ENCODE data around the gene ZFHX3. TPM values are rescaled to one million over a fixed set of nuclear protein-coding genes. Genes with fewer than 3 reads are reported as not detected.

The ZFHX3 gene
- total and polyA plus RNA-seq, 2 donors (not counting 1 experiment from before 2014, with no cell fraction given), result 0.54 to 6.6 TPM

- Histone ChIP-seq H3K9me3 (ENCODE audit: control extremely low read depth in 1 of 3, control insufficient read depth in 2 of 3, insufficient read depth in 1 of 3, low read length in 2 of 3) (no peaks in the 10 kb centered on the region), H3K4me1 (ENCODE audit: control insufficient read depth in 2 of 2, insufficient read depth in 2 of 2, low read length in 2 of 2) (peaks cover 0 to 10% of the 10 kb centered on the region in 2 donors), H3K27ac (ENCODE audit: low read length in 2 of 2) (no peak overlapping the region), H3K4me2 (replicated peaks; ENCODE audit: low read depth, low read length, poor library complexity, severe bottlenecking) (no peak overlapping the region), H3K36me3 (replicated peaks in 1 of 2; ENCODE audit: control extremely low read depth in 1 of 2, control insufficient read depth in 1 of 2, extremely low read depth in 1 of 2, insufficient read depth in 2 of 2, low read length in 1 of 2) (no peaks in the 10 kb centered on the region), H3K27me3 (replicated peaks in 1 of 4; ENCODE audit: control extremely low read depth in 1 of 4, control insufficient read depth in 3 of 4, insufficient read depth in 4 of 4, low read length in 3 of 4) (no peaks in the 10 kb centered on the region), H3K4me3 (ENCODE audit: control extremely low read depth in 1 of 5, extremely low read depth in 1 of 5, insufficient read depth in 1 of 5, low read depth in 2 of 5, low read length in 4 of 5) (no peak overlapping the region), H3K9ac (ENCODE audit: low read length) (no peak overlapping the region), H2AFZ (ENCODE audit: insufficient read depth, low read depth, low read length, poor library complexity, severe bottlenecking) (no peak overlapping the region), H4K20me1 (ENCODE audit: control insufficient read depth, insufficient read depth, low read length, poor library complexity, severe bottlenecking) (no peaks in the 10 kb centered on the region), H3K79me2 (ENCODE audit: control insufficient read depth, insufficient read depth, low read length) (no peaks in the 10 kb centered on the region)
- H3K4me3 Mint-ChIP-seq, result no peak overlapping the region
- TF ChIP-seq EZH2 (IDR thresholded peaks at IDR 0.05; ENCODE audit: borderline replicate concordance, insufficient read depth, low read depth, low read length, poor library complexity, severe bottlenecking) (no peak), CTCF (IDR thresholded peaks at IDR 0.05) (no peak)
- POLR2A ChIA-PET, result no interaction called here
- no peak for ATAC-seq (ENCODE audit: low read depth)
- peaks cover 15% of the 10 kb centered on the region for H3K4me1 Mint-ChIP-seq
- CTCF ChIA-PET, result no interaction called here
- no peak for DNase-seq
- H3K9me3 Mint-ChIP-seq (ENCODE audit: insufficient read depth), result no peaks in the 10 kb centered on the region
- H3K27me3 Mint-ChIP-seq, result no peaks in the 10 kb centered on the region
- intact Hi-C loops (cut with micrococcal nuclease), result no loop called here
- 93% methylated on average over 23 of the region's 26 CpGs for WGBS (ENCODE audit: insufficient coverage)
- H3K27ac Mint-ChIP-seq, result no peak overlapping the region
Observed at GRCh38 chr16:72927199-72928089, 120.5 kb downstream of the ZFHX3 start.

Measured in B cell (primary cell).